Measurements from ENCODE around the gene SSBP2.

DNA sequence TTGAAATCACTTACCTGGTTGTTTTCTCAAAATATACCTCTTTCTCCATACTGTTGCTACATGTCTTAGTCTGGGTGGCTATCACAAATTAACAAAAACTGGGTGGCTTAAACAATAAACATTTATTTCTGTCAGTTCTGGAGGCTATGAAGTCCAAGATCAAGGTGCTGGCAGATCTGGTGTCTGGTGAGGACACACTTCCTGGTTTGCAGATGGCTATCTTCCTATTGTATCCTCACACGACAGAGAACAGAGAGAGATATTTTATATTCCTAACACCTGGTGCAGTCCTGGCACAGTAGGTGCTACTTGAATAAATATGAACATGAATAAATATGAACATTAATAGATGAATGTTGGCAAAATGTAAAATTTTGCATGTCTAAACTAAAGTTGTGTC, 192.7 kb downstream of the SSBP2 start:
- TF ChIP-seq TAF1 (IDR thresholded peaks at IDR 0.05; ENCODE audit: borderline replicate concordance, low read depth, low read length): no peak
- TF ChIP-seq POLR2A (IDR thresholded peaks at IDR 0.05; ENCODE audit: low read depth, low read length): no peak

Data from GM12892 (cell line).